Left ventricle myocardium inferior (tissue), 1 donor: ENCODE measurements around the gene MAPK10. TPM values are rescaled to one million over a fixed set of nuclear protein-coding genes. Genes with fewer than 3 reads are reported as not detected.

Experiments used
- DNase-seq: peaks from one replicate; pipeline ENCODE4 v3.0.0-alpha.2; 2020
- H3K27ac ChIP-seq: fragments of 200-600 bp; replicated peaks from 2 replicates; pipeline ENCODE4 v1.8.0; 2021
- H3K27me3 ChIP-seq: fragments of 200-600 bp; 2 replicates; pipeline ENCODE4 v1.8.0; 2021; ENCODE audit warnings: low read depth
- H3K36me3 ChIP-seq: fragments of 200-600 bp; 2 replicates; pipeline ENCODE4 v1.8.0; 2021
- H3K4me1 ChIP-seq: fragments of 200-600 bp; 2 replicates; pipeline ENCODE4 v1.8.0; 2021
- H3K4me3 ChIP-seq: fragments of 200-600 bp; 2 replicates; pipeline ENCODE4 v1.8.0; 2021; ENCODE audit warnings: mild to moderate bottlenecking, moderate library complexity
- H3K9me3 ChIP-seq: fragments of 200-600 bp; replicated peaks from 2 replicates; pipeline ENCODE4 v1.8.0; 2021
- intact Hi-C: fragments of 100-400 bp; cut with micrococcal nuclease; formaldehyde crosslinking; loops from one replicate; pipeline ENCODE4 v1.11.0; 2022
- total RNA-seq: library from RNA; stranded (reverse); fragmentation: NEBNext Ultra II Directional; extraction: Animal tissue kit (Norgen Biotek cat#: 25700); gene quantifications from one replicate; pipeline ENCODE4 v1.2.1, GENCODE V29; 2021
- TF ChIP-seq, protein P1 (sequence below): fragments of 200-600 bp; IDR thresholded peaks from 2 replicates; pipeline ENCODE4 v1.8.0; 2021; ENCODE audit warnings: antibody characterized with exemption, mild to moderate bottlenecking, borderline replicate concordance
- donor health status: DM: no; HTN: yes; CAD: no; lungs with severe emphysema.

Gene MAPK10
- total RNA-seq, 1 donor from 2014 or later, result 4.0 TPM

DNA sequence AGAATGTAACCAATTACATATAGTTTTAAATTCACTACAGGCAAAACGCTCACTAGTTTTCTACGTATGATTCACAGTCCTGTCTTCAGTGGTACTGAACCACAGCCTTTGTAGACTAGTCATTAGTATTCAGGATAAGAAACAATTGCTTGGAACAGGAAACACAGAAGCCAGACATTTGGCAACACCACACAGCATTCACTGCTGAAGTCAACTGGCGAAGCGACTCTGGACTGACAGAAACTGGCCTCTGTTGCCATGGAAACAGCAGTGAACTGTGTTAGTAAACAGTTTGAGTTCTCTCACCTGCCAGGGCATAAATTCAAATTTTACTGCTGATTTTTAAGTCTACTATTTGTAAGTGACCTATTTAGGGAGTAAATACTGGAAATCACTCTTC is 57.6 kb downstream of the MAPK10 start:
- Histone ChIP-seq H3K36me3 (no peaks in the 10 kb centered on the region), H3K4me3 (no peak overlapping the region), H3K9me3 (peaks cover 18% of the 10 kb centered on the region), H3K27me3 (no peaks in the 10 kb centered on the region), H3K27ac (no peak overlapping the region), H3K4me1 (no peaks in the 10 kb centered on the region)
- no peak for DNase-seq
- TF ChIP-seq, protein P1, sequence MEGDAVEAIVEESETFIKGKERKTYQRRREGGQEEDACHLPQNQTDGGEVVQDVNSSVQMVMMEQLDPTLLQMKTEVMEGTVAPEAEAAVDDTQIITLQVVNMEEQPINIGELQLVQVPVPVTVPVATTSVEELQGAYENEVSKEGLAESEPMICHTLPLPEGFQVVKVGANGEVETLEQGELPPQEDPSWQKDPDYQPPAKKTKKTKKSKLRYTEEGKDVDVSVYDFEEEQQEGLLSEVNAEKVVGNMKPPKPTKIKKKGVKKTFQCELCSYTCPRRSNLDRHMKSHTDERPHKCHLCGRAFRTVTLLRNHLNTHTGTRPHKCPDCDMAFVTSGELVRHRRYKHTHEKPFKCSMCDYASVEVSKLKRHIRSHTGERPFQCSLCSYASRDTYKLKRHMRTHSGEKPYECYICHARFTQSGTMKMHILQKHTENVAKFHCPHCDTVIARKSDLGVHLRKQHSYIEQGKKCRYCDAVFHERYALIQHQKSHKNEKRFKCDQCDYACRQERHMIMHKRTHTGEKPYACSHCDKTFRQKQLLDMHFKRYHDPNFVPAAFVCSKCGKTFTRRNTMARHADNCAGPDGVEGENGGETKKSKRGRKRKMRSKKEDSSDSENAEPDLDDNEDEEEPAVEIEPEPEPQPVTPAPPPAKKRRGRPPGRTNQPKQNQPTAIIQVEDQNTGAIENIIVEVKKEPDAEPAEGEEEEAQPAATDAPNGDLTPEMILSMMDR, result no peak
- intact Hi-C loops, result no loop called here

DNA sequence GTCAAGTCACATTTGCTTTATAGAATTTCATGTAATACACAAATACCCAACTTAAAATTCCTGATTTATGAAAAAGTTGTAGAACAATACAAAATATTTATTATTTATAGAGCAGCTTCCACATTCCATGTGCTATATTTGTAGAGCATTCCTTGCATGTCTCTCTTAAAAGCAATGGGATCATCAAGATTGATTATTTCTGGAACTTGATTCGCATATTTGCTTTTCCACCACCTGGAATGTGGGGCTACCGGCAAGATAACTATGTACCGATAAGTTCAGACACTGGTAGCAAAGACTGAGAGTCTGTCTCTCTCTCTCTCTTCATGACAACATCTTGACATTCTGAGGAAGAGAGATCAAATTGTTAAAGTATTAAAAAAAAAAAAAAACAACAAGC is 59.3 kb downstream of the MAPK10 start:
- H3K27ac ChIP-seq, result no peak overlapping the region
- TF ChIP-seq, protein P1, result no peak
- no peaks in the 10 kb centered on the region for H3K4me1 ChIP-seq
- peaks cover 18% of the 10 kb centered on the region for H3K9me3 ChIP-seq
- no peak for DNase-seq
- no peak overlapping the region for H3K4me3 ChIP-seq
- H3K27me3 ChIP-seq, result no peaks in the 10 kb centered on the region
- intact Hi-C loops, result no loop called here
- no peaks in the 10 kb centered on the region for H3K36me3 ChIP-seq

DNA sequence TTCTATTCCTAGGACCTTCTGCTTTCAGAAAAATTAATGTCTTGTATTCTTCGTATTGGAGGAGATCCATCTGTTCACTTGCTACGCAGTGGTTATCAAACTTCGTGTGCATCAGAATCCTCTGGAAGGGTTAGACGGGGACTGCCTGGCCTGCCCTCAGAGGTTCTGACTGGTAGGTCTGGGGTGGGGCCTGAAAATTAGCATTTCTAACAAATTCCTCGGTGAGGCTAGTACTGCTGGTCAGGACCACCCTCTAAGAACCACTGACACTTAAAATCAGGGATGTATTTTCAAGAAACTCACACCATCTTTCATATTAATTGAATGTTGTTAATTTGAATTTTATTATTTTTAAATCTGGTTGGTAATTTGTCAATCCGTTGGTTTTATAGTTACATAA is 63.0 kb downstream of the MAPK10 start:
- intact Hi-C loops, result no loop called here
- H3K27ac ChIP-seq, result no peak overlapping the region
- H3K4me1 ChIP-seq, result no peaks in the 10 kb centered on the region
- no peaks in the 10 kb centered on the region for H3K36me3 ChIP-seq
- no peaks in the 10 kb centered on the region for H3K27me3 ChIP-seq
- H3K4me3 ChIP-seq, result no peak overlapping the region
- DNase-seq, result no peak
- H3K9me3 ChIP-seq, result no peaks in the 10 kb centered on the region
- TF ChIP-seq, protein P1, result no peak

DNA sequence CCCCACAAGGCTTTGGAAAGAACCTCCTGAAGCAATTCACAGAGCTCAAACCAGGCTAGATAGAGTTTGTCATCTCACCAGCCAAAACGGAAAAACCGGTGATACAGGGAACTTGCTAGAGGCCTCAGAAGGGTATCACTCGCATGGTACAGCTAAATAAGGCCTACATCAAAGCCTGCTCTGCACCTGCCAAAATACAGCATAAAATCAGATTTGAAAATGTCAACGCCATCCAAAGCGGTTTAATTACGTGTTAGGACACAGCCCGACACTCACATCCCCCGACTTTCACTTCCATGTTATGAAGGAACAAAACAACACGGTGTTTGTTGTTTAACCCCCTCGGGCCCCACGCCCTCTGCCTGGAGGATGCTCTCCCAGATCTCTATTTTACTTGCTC is 65.0 kb downstream of the MAPK10 start:
- H3K9me3 ChIP-seq, result no peaks in the 10 kb centered on the region
- no peak for DNase-seq
- H3K4me1 ChIP-seq, result no peaks in the 10 kb centered on the region
- H3K36me3 ChIP-seq, result no peaks in the 10 kb centered on the region
- H3K27me3 ChIP-seq, result no peaks in the 10 kb centered on the region
- intact Hi-C loops, result no loop called here
- no peak overlapping the region for H3K4me3 ChIP-seq
- no peak overlapping the region for H3K27ac ChIP-seq
- TF ChIP-seq, protein P1, result no peak

DNA sequence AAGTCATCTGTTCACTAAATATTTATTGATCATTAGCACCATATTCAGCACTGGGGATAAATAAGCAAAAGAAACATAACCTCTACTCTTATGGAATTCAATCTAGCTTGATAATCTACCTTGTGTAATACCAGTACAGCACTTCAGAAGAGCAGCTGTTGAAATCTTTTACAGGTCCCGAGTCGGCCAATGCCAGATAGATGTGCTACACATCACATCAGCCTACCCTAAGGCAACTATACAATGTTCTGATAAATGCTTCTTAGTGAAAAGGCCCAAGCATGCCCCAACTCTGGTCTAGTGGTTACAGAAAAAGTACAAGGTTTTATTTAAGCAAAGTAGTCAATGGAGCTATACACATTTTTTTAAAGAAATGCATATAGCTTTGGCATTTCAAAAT is 68.7 kb downstream of the MAPK10 start:
- Histone ChIP-seq H3K4me3 (no peak overlapping the region), H3K36me3 (no peaks in the 10 kb centered on the region), H3K27me3 (no peaks in the 10 kb centered on the region), H3K9me3 (no peaks in the 10 kb centered on the region), H3K27ac (no peak overlapping the region), H3K4me1 (no peaks in the 10 kb centered on the region)
- intact Hi-C loops, result no loop called here
- no peak for DNase-seq
- TF ChIP-seq, protein P1, result no peak

DNA sequence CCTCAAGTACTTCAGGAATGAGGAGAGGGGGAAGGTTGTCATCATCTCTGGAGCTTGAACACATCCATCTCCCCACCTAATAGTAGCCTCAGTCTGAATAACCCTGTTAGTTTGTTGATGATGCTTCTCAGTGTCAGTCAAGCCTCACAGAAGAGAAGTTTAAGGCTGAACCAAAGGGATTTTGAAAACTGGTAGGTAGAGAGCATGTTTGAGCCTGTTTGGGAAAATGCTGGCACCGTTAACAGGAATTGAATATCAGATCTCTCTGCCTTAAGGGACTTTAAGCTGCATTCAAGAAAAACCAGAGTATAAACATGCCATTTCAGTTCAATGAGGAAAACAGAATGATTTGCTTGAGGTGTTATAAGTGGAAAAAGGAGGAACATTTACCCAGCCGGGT is 73.1 kb downstream of the MAPK10 start:
- no peak for DNase-seq
- TF ChIP-seq, protein P1, result no peak
- Histone ChIP-seq H3K27me3 (no peaks in the 10 kb centered on the region), H3K9me3 (no peaks in the 10 kb centered on the region), H3K4me3 (no peak overlapping the region), H3K36me3 (no peaks in the 10 kb centered on the region), H3K4me1 (no peaks in the 10 kb centered on the region), H3K27ac (no peak overlapping the region)
- intact Hi-C loops, result no loop called here
